Measurements from ENCODE around the gene ARID2. TPM values are rescaled to one million over a fixed set of nuclear protein-coding genes. Genes with fewer than 3 reads are reported as not detected.

ARID2 gene
- total and polyA plus RNA-seq, 2 donors (not counting 1 experiment from before 2014, with no cell fraction given): 5.0 to 49.2 TPM

DNA sequence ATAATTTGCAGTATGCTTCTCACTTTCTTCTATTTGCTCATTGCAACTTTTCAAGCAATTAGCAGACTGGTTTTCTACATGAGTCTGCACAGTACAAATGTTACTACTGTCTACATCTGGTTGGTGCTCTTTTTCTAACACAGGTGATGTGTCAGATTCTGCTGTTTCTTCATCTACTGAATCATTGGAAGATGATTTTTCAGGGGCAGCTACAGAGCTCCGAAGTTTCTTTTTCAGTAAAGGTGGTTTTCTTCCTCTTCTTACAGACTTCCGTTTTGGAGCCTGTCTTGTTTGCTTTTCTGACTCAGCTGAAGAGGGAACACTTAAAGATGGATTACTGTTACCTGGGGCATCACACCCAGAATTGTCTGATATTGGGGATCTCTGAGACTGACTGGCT lies 198.8 kb downstream of the ARID2 start:
- POLR2A ChIA-PET: no interaction called here
- Mint-ChIP-seq H3K27me3 (no peaks in the 10 kb centered on the region), H3K4me3 (no peak overlapping the region), H3K27ac (peak overlapping the region; percentile 27), H3K4me1 (no peaks in the 10 kb centered on the region), H3K9me3 (ENCODE audit: insufficient read depth) (no peaks in the 10 kb centered on the region)
- H3K79me2 ChIP-seq (ENCODE audit: control insufficient read depth, insufficient read depth, low read length): peaks cover 3% of the 10 kb centered on the region
- WGBS (ENCODE audit: insufficient coverage): no CpG with 5 or more reads among the region's 2 CpGs
- no peak overlapping the region for H3K4me2 ChIP-seq (replicated peaks; ENCODE audit: low read depth, low read length, poor library complexity, severe bottlenecking)
- H3K9me3 ChIP-seq (ENCODE audit: control extremely low read depth in 1 of 3, control insufficient read depth in 2 of 3, insufficient read depth in 1 of 3, low read length in 2 of 3): no peaks in the 10 kb centered on the region
- DNase-seq (no peak), ATAC-seq (ENCODE audit: low read depth) (no peak)
- peak overlapping the region in 1 of 2 donors; percentile 42 for H3K27ac ChIP-seq (ENCODE audit: low read length in 2 of 2)
- H3K36me3 ChIP-seq (replicated peaks in 1 of 2; ENCODE audit: control extremely low read depth in 1 of 2, control insufficient read depth in 1 of 2, extremely low read depth in 1 of 2, insufficient read depth in 2 of 2, low read length in 1 of 2): peaks cover 23 to 65% of the 10 kb centered on the region in 2 experiments
- intact Hi-C loops (cut with micrococcal nuclease): no loop called here
- H3K9ac ChIP-seq (ENCODE audit: low read length): no peak overlapping the region
- TF ChIP-seq EZH2 (IDR thresholded peaks at IDR 0.05; ENCODE audit: borderline replicate concordance, insufficient read depth, low read depth, low read length, poor library complexity, severe bottlenecking): no peak
- TF ChIP-seq, protein P1, sequence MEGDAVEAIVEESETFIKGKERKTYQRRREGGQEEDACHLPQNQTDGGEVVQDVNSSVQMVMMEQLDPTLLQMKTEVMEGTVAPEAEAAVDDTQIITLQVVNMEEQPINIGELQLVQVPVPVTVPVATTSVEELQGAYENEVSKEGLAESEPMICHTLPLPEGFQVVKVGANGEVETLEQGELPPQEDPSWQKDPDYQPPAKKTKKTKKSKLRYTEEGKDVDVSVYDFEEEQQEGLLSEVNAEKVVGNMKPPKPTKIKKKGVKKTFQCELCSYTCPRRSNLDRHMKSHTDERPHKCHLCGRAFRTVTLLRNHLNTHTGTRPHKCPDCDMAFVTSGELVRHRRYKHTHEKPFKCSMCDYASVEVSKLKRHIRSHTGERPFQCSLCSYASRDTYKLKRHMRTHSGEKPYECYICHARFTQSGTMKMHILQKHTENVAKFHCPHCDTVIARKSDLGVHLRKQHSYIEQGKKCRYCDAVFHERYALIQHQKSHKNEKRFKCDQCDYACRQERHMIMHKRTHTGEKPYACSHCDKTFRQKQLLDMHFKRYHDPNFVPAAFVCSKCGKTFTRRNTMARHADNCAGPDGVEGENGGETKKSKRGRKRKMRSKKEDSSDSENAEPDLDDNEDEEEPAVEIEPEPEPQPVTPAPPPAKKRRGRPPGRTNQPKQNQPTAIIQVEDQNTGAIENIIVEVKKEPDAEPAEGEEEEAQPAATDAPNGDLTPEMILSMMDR (IDR thresholded peaks at IDR 0.05): no peak
- H4K20me1 ChIP-seq (ENCODE audit: control insufficient read depth, insufficient read depth, low read length, poor library complexity, severe bottlenecking): no peaks in the 10 kb centered on the region
- H3K4me1 ChIP-seq (ENCODE audit: control insufficient read depth in 2 of 2, insufficient read depth in 2 of 2, low read length in 2 of 2): no peaks in the 10 kb centered on the region
- no peak overlapping the region for H2AFZ ChIP-seq (ENCODE audit: insufficient read depth, low read depth, low read length, poor library complexity, severe bottlenecking)
- CTCF ChIA-PET: interaction anchor here (0.7 kb wide), 1 partner anchor 384 kb away, joined by 3 read pairs; no protein-coding TSS in a partner anchor
- H3K4me3 ChIP-seq (ENCODE audit: control extremely low read depth in 1 of 5, extremely low read depth in 1 of 5, insufficient read depth in 1 of 5, low read depth in 2 of 5, low read length in 4 of 5): no peak overlapping the region
- no peaks in the 10 kb centered on the region for H3K27me3 ChIP-seq (replicated peaks in 1 of 4; ENCODE audit: control extremely low read depth in 1 of 4, control insufficient read depth in 3 of 4, insufficient read depth in 4 of 4, low read length in 3 of 4)

DNA sequence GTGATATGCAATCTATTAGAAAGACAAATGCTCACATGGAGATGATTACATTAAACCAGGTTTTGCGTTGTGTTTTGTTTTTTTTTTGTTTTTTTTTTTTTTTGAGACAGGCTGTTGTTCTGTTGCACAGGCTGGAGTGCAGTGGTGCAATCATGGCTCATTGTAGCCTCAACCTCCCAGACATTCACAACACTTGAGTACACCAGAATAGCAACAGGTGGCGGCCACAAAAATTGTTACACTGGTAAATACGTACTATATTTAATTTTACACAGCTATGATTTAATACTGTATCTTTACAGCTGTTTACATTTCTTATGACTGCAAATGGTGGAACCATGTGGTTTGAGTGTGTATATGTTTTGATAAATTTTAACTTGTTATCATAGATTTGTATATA lies 200.9 kb downstream of the ARID2 start:
- H2AFZ ChIP-seq (ENCODE audit: insufficient read depth, low read depth, low read length, poor library complexity, severe bottlenecking): no peak overlapping the region

More for the DNA sequence above, 200.9 kb downstream of the ARID2 start:
- H3K4me3 Mint-ChIP-seq: no peak overlapping the region
- H3K27ac Mint-ChIP-seq: peak overlapping the region; percentile 21
- ATAC-seq (ENCODE audit: low read depth) (no peak), DNase-seq (no peak)
- Histone ChIP-seq H3K36me3 (replicated peaks in 1 of 2; ENCODE audit: control extremely low read depth in 1 of 2, control insufficient read depth in 1 of 2, extremely low read depth in 1 of 2, insufficient read depth in 2 of 2, low read length in 1 of 2) (peaks cover 27 to 50% of the 10 kb centered on the region in 2 experiments), H3K27ac (ENCODE audit: low read length in 2 of 2) (no peak overlapping the region), H3K79me2 (ENCODE audit: control insufficient read depth, insufficient read depth, low read length) (no peaks in the 10 kb centered on the region), H3K27me3 (replicated peaks in 1 of 4; ENCODE audit: control extremely low read depth in 1 of 4, control insufficient read depth in 3 of 4, insufficient read depth in 4 of 4, low read length in 3 of 4) (no peaks in the 10 kb centered on the region), H3K4me2 (replicated peaks; ENCODE audit: low read depth, low read length, poor library complexity, severe bottlenecking) (no peak overlapping the region), H4K20me1 (ENCODE audit: control insufficient read depth, insufficient read depth, low read length, poor library complexity, severe bottlenecking) (no peaks in the 10 kb centered on the region), H3K4me3 (ENCODE audit: control extremely low read depth in 1 of 5, extremely low read depth in 1 of 5, insufficient read depth in 1 of 5, low read depth in 2 of 5, low read length in 4 of 5) (no peak overlapping the region), H3K4me1 (ENCODE audit: control insufficient read depth in 2 of 2, insufficient read depth in 2 of 2, low read length in 2 of 2) (no peaks in the 10 kb centered on the region), H3K9ac (ENCODE audit: low read length) (no peak overlapping the region), H3K9me3 (ENCODE audit: control extremely low read depth in 1 of 3, control insufficient read depth in 2 of 3, insufficient read depth in 1 of 3, low read length in 2 of 3) (no peaks in the 10 kb centered on the region)
- CTCF ChIA-PET: no interaction called here
- WGBS (ENCODE audit: insufficient coverage): no CpG with 5 or more reads among the region's 3 CpGs
- POLR2A ChIA-PET: no interaction called here
- H3K27me3 Mint-ChIP-seq: no peaks in the 10 kb centered on the region
- H3K9me3 Mint-ChIP-seq (ENCODE audit: insufficient read depth): no peaks in the 10 kb centered on the region
- intact Hi-C loops (cut with micrococcal nuclease): no loop called here
- TF ChIP-seq, protein P1 (IDR thresholded peaks at IDR 0.05): no peak
- TF ChIP-seq EZH2 (IDR thresholded peaks at IDR 0.05; ENCODE audit: borderline replicate concordance, insufficient read depth, low read depth, low read length, poor library complexity, severe bottlenecking): no peak
- no peaks in the 10 kb centered on the region for H3K4me1 Mint-ChIP-seq

Measured in B cell (primary cell).